ENCODE measurements around the gene RASGRP2.
A peak's percentile ranks its signal among the peaks of the same experiment; 100 is the strongest.

RASGRP2 gene

GRCh38 chr11:64698427-64698826, 45.5 kb downstream of the RASGRP2 start:
- no peak for DNase-seq (ENCODE audit: low read depth in 2 of 2, low spot score in 1 of 2)

GRCh38 chr11:64697663-64698375, 46.1 kb downstream of the RASGRP2 start:
- no peak for DNase-seq (ENCODE audit: low read depth in 2 of 2, low spot score in 1 of 2)

- no peak for DNase-seq (ENCODE audit: low read depth in 2 of 2, low spot score in 1 of 2)
These were observed 47.9 kb downstream of the RASGRP2 start for GRCh38 chr11:64696045-64696444.

- DNase-seq (ENCODE audit: low read depth in 2 of 2, low spot score in 1 of 2) = no peak
These were observed 48.4 kb downstream of the RASGRP2 start for GRCh38 chr11:64695548-64695947.

- DNase-seq (ENCODE audit: low read depth in 2 of 2, low spot score in 1 of 2) = no peak
These were observed 49.0 kb downstream of the RASGRP2 start for GRCh38 chr11:64694821-64695365.

- no peak for DNase-seq (ENCODE audit: low read depth in 2 of 2, low spot score in 1 of 2)
These were observed 49.8 kb downstream of the RASGRP2 start for GRCh38 chr11:64694026-64694755.

- DNase-seq (ENCODE audit: low read depth in 2 of 2, low spot score in 1 of 2) = no peak
These were observed 51.1 kb downstream of the RASGRP2 start for GRCh38 chr11:64692764-64693331.

GRCh38 chr11:64691543-64691942, 52.4 kb downstream of the RASGRP2 start:
- DNase-seq (ENCODE audit: low read depth in 2 of 2, low spot score in 1 of 2) = no peak

GRCh38 chr11:64690235-64690634, 53.7 kb downstream of the RASGRP2 start:
- no peak for DNase-seq (ENCODE audit: low read depth in 2 of 2, low spot score in 1 of 2)

GRCh38 chr11:64688534-64688982, 55.4 kb downstream of the RASGRP2 start:
- peak; percentile 72 to 84 for DNase-seq (ENCODE audit: low read depth in 2 of 2, low spot score in 1 of 2)

- no peak for DNase-seq (ENCODE audit: low read depth in 2 of 2, low spot score in 1 of 2)
These were observed 56.1 kb downstream of the RASGRP2 start for GRCh38 chr11:64687643-64688533.

GRCh38 chr11:64687204-64687603, 56.7 kb downstream of the RASGRP2 start:
- no peak for DNase-seq (ENCODE audit: low read depth in 2 of 2, low spot score in 1 of 2)

GRCh38 chr11:64686466-64687170, 57.3 kb downstream of the RASGRP2 start:
- no peak for DNase-seq (ENCODE audit: low read depth in 2 of 2, low spot score in 1 of 2)

GRCh38 chr11:64685536-64685935, 58.4 kb downstream of the RASGRP2 start:
- no peak for DNase-seq (ENCODE audit: low read depth in 2 of 2, low spot score in 1 of 2)

- DNase-seq (ENCODE audit: low read depth in 2 of 2, low spot score in 1 of 2) = no peak
These were observed 59.6 kb downstream of the RASGRP2 start for GRCh38 chr11:64684357-64684756.

- no peak for DNase-seq (ENCODE audit: low read depth in 2 of 2, low spot score in 1 of 2)
These were observed 62.8 kb downstream of the RASGRP2 start for GRCh38 chr11:64681171-64681570.

- no peak for DNase-seq (ENCODE audit: low read depth in 2 of 2, low spot score in 1 of 2)
These were observed 64.1 kb downstream of the RASGRP2 start for GRCh38 chr11:64679846-64680245.

GRCh38 chr11:64677441-64678023, 66.4 kb downstream of the RASGRP2 start:
- no peak for DNase-seq (ENCODE audit: low read depth in 2 of 2, low spot score in 1 of 2)

Data from stimulated activated CD8-positive, alpha-beta memory T cell treated with anti-CD3 and anti-CD28 coated beads, Interleukin-4, amount 100 ng/mL, for 4 hours (primary cell).